Stimulated activated naive CD4-positive, alpha-beta T cell (primary cell): ENCODE results near the gene IL17D.
"Not testable (repeated sequence)": the region's sequence is repeated elsewhere in the genome, so short reads cannot be mapped to it uniquely, and the experiment has no call there.

ENCODE experiments used
- DNase-seq, 6 experiments: peaks; one replicate each; lab custom pipeline; 2025; lab: John Stamatoyannopoulos, UW

Gene IL17D

GRCh38 chr13:20702915-20703779 lies at the start of gene IL17D:
IL17D (plus strand) TSS chr13:20703699; CDS start chr13:20704002, 303 bp downstream.
- peak in 4 of 6 experiments; percentile 10 to 50 (median 40) for DNase-seq

GRCh38 chr13:20654156-20654555 lies 49.3 kb upstream of the IL17D start:
- DNase-seq = no peak

- no peak for DNase-seq
Measured at GRCh38 chr13:20658451-20659040, 45.0 kb upstream of the IL17D start.

- DNase-seq = no peak
Measured at GRCh38 chr13:20664351-20664750, 39.1 kb upstream of the IL17D start.

- no peak for DNase-seq
Measured at GRCh38 chr13:20666948-20667347, 36.6 kb upstream of the IL17D start.

GRCh38 chr13:20667857-20668437 lies 35.6 kb upstream of the IL17D start:
- no peak for DNase-seq

GRCh38 chr13:20669162-20669561 lies 34.3 kb upstream of the IL17D start:
- peak in 1 of 6 experiments; percentile 1 for DNase-seq

GRCh38 chr13:20671789-20672188 lies 31.7 kb upstream of the IL17D start:
- no peak for DNase-seq

GRCh38 chr13:20672772-20673171 lies 30.7 kb upstream of the IL17D start:
- DNase-seq = no peak

- no peak for DNase-seq
Measured at GRCh38 chr13:20673715-20674114, 29.8 kb upstream of the IL17D start.

- no peak for DNase-seq
Measured at GRCh38 chr13:20676213-20676612, 27.3 kb upstream of the IL17D start.

- DNase-seq = not testable (repeated sequence)
Measured at GRCh38 chr13:20678606-20679005, 24.9 kb upstream of the IL17D start.

GRCh38 chr13:20679879-20680278 lies 23.6 kb upstream of the IL17D start:
- DNase-seq = no peak

- DNase-seq = no peak
Measured at GRCh38 chr13:20680416-20681080, 23.0 kb upstream of the IL17D start.

- DNase-seq = not testable (repeated sequence)
Measured at GRCh38 chr13:20681481-20681880, 22.0 kb upstream of the IL17D start.

- no peak for DNase-seq
Measured at GRCh38 chr13:20682061-20682460, 21.4 kb upstream of the IL17D start.

- DNase-seq = no peak
Measured at GRCh38 chr13:20684041-20684440, 19.5 kb upstream of the IL17D start.

GRCh38 chr13:20684546-20684945 lies 19.0 kb upstream of the IL17D start:
- no peak for DNase-seq

GRCh38 chr13:20685092-20685491 lies 18.4 kb upstream of the IL17D start:
- DNase-seq = no peak

- DNase-seq = no peak
Measured at GRCh38 chr13:20686167-20686566, 17.3 kb upstream of the IL17D start.

- no peak for DNase-seq
Measured at GRCh38 chr13:20686863-20687579, 16.5 kb upstream of the IL17D start.

GRCh38 chr13:20689291-20689690 lies 14.2 kb upstream of the IL17D start:
- no peak for DNase-seq
